ENCODE data around the gene FBLN5. TPM values are rescaled to one million over a fixed set of nuclear protein-coding genes. Genes with fewer than 3 reads are reported as not detected.

The FBLN5 gene
- total RNA-seq, 1 experiment from 2014 or later = 0.90 TPM

DNA sequence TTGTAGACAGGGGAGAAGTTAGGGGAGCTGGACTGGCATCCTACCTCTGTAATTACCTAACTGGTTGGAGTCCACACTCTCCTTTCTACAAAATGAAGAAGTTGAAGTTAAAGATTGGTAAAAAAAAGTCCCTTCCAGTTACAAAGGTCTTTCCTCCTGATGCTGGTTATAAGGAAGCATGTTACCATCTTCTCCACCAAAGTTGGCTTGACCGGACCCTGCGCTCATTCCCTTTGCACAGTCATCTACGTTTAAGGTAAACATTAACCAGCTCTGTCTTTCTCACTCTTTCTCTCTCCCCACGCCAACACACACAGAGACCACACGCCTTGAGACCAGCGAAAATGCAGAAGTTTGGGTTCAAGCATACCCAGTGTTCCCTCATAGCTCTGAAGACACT lies 11.9 kb downstream of the FBLN5 start:
- DNase-seq = no peak
- no peak for TF ChIP-seq CTCF (IDR thresholded peaks at IDR 0.05; ENCODE audit: unreplicated experiment)
- CTCF ChIA-PET = no interaction called here
- H3K27me3 Mint-ChIP-seq (ENCODE audit: unreplicated experiment) = peaks cover 38% of the 10 kb centered on the region
- H3K9me3 Mint-ChIP-seq (ENCODE audit: low read depth, unreplicated experiment) = no peaks in the 10 kb centered on the region
- H3K4me1 Mint-ChIP-seq (ENCODE audit: low read depth, unreplicated experiment) = no peaks in the 10 kb centered on the region
- intact Hi-C loops (cut with micrococcal nuclease; ENCODE audit: unreplicated experiment) = no loop called here
- no peaks in the 10 kb centered on the region for H3K36me3 Mint-ChIP-seq (ENCODE audit: insufficient read depth, unreplicated experiment)
- BruUV-seq (replicated peaks) = no TSS peak
- no peak overlapping the region for H3K27ac Mint-ChIP-seq (ENCODE audit: unreplicated experiment)
- no peak overlapping the region for H3K4me3 Mint-ChIP-seq (ENCODE audit: low read depth, unreplicated experiment)

- Mint-ChIP-seq H3K4me1 (ENCODE audit: low read depth, unreplicated experiment) (no peaks in the 10 kb centered on the region), H3K27me3 (ENCODE audit: unreplicated experiment) (peaks cover 38% of the 10 kb centered on the region), H3K27ac (ENCODE audit: unreplicated experiment) (no peak overlapping the region), H3K9me3 (ENCODE audit: low read depth, unreplicated experiment) (no peaks in the 10 kb centered on the region), H3K4me3 (ENCODE audit: low read depth, unreplicated experiment) (no peak overlapping the region), H3K36me3 (ENCODE audit: insufficient read depth, unreplicated experiment) (no peaks in the 10 kb centered on the region)
- BruUV-seq (replicated peaks) = no TSS peak
- no peak for DNase-seq
- intact Hi-C loops (cut with micrococcal nuclease; ENCODE audit: unreplicated experiment) = no loop called here
- CTCF ChIA-PET = interaction anchor here (0.6 kb wide), 1 partner anchor 41 kb away, joined by 3 read pairs; no protein-coding TSS in a partner anchor
- no peak for TF ChIP-seq CTCF (IDR thresholded peaks at IDR 0.05; ENCODE audit: unreplicated experiment)
Measured at GRCh38 chr14:91934554-91935285, 12.8 kb downstream of the FBLN5 start.

- Mint-ChIP-seq H3K27me3 (ENCODE audit: unreplicated experiment) (peaks cover 38% of the 10 kb centered on the region), H3K4me3 (ENCODE audit: low read depth, unreplicated experiment) (no peak overlapping the region), H3K27ac (ENCODE audit: unreplicated experiment) (no peak overlapping the region), H3K36me3 (ENCODE audit: insufficient read depth, unreplicated experiment) (no peaks in the 10 kb centered on the region), H3K9me3 (ENCODE audit: low read depth, unreplicated experiment) (no peaks in the 10 kb centered on the region), H3K4me1 (ENCODE audit: low read depth, unreplicated experiment) (no peaks in the 10 kb centered on the region)
- TF ChIP-seq CTCF (IDR thresholded peaks at IDR 0.05; ENCODE audit: unreplicated experiment) = no peak
- no peak for DNase-seq
- intact Hi-C loops (cut with micrococcal nuclease; ENCODE audit: unreplicated experiment) = no loop called here
- no TSS peak for BruUV-seq (replicated peaks)
- CTCF ChIA-PET = no interaction called here
Measured at GRCh38 chr14:91931478-91932088, 15.9 kb downstream of the FBLN5 start.

DNA sequence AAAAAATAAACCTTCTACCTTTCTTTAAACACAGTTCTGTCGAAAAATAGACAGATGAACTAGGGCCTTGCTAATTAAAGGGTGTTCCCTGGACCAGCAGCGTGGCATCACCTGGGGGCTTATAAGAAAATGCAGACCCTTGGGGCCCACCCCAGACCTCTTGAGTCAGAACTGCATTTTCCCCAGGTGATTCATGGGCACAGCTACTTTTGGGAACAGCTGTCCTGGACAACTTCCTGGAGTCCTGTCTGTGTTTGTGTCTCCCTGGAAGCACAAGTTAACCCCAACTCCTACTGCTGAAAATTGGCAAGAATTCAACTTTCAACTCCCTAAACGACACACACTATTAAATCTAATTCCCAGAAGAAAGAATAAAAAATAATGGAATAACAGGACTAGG lies 17.8 kb downstream of the FBLN5 start:
- intact Hi-C loops (cut with micrococcal nuclease; ENCODE audit: unreplicated experiment) = no loop called here
- BruUV-seq (replicated peaks) = no TSS peak
- Mint-ChIP-seq H3K4me1 (ENCODE audit: low read depth, unreplicated experiment) (no peaks in the 10 kb centered on the region), H3K9me3 (ENCODE audit: low read depth, unreplicated experiment) (no peaks in the 10 kb centered on the region), H3K4me3 (ENCODE audit: low read depth, unreplicated experiment) (no peak overlapping the region), H3K27ac (ENCODE audit: unreplicated experiment) (no peak overlapping the region), H3K36me3 (ENCODE audit: insufficient read depth, unreplicated experiment) (no peaks in the 10 kb centered on the region), H3K27me3 (ENCODE audit: unreplicated experiment) (peaks cover 22% of the 10 kb centered on the region)
- TF ChIP-seq CTCF (IDR thresholded peaks at IDR 0.05; ENCODE audit: unreplicated experiment) = no peak
- DNase-seq = no peak
- CTCF ChIA-PET = no interaction called here

Data from Calu3 (cell line).